Kidney tubule cell (primary cell): ENCODE measurements around the gene ADCK1.
"Not testable (repeated sequence)": the region's sequence is repeated elsewhere in the genome, so short reads cannot be mapped to it uniquely, and the experiment has no call there.

Experiments
- DNase-seq: peaks from one replicate; pipeline ENCODE4 v3.0.0-alpha.2; 2018; ENCODE audit warnings: low spot score

ADCK1 gene

DNA sequence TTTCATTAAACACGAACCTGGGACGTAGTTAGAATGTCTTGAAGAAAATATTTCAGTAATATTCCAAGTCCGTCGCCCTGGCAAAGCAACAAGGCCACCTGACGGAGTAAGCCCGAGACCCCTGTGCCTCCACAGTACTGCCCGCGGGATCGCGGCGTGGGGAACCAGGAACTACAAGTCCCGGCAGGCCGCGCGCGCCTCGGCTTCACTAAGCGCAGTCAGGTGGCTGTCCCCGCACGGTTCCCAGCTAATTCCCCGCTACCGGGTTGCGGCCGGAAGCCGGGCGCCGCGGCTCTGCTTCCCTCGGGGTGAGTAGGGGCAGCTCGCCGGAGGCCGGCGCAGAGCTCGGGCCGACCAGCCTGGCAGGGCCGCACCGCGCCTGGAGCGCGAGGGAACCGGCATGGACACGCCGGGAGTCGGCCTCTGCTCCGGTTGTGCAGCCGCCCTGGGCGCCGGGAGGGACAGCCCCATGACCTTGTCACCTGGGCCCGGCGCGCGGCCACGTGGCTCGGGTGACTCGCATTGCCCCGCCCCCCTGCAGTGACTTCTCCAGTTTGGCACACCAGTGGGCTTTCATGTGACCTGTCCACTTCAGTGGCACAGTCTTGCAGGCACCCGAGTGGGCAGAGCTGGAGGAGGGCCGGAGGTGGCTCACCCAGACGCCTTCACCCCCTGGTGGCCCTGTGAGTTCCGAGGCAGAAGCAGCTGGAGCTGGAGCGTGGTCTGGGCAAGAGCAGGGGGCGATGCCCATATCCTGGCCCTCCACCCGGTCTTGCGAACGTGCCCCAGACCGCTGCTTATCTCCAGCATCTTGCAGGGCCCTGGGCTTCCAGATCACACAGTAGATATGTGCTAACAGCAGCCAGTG lies at the start of gene ADCK1:
Gene ADCK1, plus strand, starts transcription at position 247 of the 868 bp plus-strand sequence. CDS start 18,870 bp downstream, outside the sequence.
- DNase-seq = peak; percentile 83

GRCh38 chr14:77752266-77752665 lies 47.6 kb upstream of the ADCK1 start:
- DNase-seq = no peak

- no peak for DNase-seq
Observed at GRCh38 chr14:77752799-77753516, 47.0 kb upstream of the ADCK1 start.

DNA sequence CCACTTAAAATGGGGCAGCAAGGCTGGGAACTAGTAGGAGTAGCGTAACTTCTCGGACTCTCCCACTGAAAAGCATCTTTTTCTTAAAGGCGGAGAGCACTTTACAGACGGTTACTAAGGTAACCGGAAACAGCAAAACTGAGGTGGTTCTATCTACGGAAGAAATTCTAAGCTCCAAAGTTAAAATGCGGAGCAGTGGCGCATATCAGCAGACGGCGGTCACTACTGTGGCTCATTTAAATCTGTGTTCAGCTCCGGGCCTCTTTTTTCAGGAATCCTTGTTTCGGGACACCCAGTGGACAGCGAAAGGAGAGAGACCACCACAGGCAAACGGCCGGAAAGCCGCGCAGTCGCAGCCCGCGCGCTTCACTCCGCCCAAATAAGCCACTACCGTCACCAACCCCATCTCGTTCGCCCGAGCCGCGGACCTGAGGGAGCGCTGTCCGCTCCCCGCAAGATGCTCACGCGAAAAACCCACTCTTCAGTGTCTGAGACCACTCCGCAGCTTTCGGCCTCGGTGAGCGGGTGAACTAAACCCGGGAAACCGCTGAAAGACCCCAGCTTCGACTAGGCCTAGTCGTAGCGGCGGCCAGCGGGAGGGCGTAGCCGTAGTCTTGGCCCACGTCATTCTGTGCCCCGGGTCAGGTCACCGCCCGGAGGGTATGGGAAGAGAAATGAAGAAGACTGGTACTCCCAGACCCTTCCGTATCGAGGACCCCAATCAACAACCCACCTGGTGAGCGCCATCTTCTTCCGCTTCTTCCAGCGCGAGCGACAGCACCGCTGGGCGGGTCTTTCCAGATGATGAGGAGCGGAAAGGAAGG lies 39.3 kb upstream of the ADCK1 start, which contains the start of gene SNW1:
Gene SNW1, minus strand, starts transcription at position 776 of the 824 bp plus-strand sequence. Its CDS starts 29 bp downstream, at position 747.
- peak; percentile 95 for DNase-seq

- DNase-seq = peak; percentile 40
Observed at GRCh38 chr14:77761205-77761931, 38.5 kb upstream of the ADCK1 start.

DNA sequence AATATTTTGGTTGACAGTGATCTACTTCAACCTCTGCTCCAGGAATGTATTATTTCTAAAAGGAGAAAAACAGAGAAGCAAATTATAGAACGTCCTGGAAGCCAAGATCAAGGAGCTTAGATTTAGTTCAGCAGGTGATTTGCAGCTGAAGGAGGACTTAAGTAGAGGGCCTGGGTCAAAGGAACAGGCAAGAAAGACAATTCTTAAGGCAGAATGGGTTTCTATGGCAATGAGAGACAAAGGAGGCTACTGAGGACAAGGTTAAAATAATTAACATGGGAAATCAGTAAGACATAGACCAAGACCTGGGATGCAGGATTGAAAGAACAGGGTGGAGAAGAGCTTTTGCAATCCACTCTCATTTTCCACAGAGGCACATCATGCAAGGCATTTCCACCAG lies 36.6 kb upstream of the ADCK1 start:
- DNase-seq = no peak

DNA sequence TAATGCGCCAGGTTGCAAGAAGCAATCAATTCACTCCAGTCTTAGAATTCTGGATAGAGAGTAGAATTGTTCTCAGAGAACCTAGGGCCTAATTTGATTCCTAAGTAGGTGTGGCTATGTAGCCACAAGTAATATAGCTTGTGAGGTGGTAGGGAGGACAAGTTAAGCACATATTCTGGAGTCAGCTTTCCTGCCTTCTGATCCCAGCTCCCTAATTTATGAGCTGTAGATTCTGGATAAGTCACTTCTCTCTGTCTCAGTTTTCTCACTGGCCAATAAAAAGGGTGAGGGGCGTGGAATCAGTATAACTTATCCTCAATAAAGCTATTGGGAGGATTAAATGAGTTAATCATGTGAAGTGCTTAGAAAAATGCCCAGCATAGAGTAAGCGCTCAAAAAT lies 35.9 kb upstream of the ADCK1 start:
- no peak for DNase-seq

DNA sequence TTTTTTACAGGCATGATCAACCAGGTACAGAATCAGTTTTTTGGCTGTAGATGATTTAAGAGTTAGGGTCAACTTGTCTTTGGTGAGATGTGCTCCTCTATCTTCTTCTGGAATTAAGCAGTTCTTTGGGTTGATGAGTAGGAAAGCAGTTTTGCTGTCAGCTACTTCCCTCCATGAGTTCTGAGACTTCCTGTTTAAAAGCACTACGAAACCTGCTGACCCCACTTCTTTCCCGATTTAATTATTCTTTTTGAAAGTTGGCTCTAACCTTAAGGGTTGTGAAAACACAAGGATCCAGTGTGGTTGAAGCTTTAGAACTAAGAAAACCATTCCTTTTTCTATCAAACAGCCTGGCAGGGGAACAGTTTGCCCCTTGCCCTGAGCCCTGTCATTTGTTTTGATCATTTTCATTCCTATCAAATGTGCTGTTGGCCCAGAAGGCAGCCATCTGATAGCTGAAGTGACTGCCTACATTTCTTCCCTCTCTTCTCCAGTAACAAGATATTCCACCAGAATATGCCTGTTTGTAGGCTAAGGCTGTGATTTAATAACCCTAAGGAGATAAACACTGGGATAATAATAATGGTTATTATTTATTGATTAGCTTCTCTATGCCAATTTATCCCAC lies 31.4 kb upstream of the ADCK1 start:
- DNase-seq = not testable (repeated sequence)

DNA sequence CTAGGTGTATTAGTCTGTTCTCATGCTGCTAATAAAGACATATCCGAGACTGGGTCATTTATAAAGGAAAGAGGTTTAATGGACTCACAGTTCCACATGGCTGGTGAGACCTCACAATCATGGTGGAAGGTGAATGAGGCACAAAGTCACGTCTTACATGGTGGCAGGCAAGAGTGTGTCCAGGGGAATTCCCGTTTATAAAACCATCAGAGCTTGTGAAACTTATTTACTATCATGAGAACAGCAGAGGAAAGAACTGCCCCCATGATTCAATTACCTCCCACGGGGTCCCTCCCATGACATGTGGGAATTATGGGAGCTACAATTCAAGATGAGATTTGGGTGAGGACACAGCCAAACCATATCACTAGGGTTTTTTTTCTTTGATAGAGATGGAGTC lies 25.9 kb upstream of the ADCK1 start:
- not testable (repeated sequence) for DNase-seq

- no peak for DNase-seq
Observed at GRCh38 chr14:77782202-77782601, 17.7 kb upstream of the ADCK1 start.

DNA sequence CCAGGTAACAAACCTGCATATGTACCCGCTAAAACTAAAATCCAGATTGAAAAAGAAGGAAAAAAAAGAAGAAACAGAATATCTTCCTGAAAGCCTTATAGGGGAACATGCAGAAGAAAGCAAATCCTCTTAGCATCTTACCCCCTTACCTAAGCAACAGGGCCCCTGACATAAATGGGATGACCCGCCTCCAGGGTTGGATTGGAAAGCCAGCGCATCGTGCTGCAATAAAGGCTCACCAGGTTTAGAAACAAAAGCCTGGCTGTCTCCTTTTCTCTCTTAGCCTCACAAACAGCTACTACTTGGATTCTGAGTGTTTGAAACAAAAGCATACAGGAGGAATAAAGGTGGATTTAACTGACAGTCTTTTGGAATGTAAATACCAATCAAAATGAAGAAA lies 13.8 kb upstream of the ADCK1 start:
- no peak for DNase-seq

DNA sequence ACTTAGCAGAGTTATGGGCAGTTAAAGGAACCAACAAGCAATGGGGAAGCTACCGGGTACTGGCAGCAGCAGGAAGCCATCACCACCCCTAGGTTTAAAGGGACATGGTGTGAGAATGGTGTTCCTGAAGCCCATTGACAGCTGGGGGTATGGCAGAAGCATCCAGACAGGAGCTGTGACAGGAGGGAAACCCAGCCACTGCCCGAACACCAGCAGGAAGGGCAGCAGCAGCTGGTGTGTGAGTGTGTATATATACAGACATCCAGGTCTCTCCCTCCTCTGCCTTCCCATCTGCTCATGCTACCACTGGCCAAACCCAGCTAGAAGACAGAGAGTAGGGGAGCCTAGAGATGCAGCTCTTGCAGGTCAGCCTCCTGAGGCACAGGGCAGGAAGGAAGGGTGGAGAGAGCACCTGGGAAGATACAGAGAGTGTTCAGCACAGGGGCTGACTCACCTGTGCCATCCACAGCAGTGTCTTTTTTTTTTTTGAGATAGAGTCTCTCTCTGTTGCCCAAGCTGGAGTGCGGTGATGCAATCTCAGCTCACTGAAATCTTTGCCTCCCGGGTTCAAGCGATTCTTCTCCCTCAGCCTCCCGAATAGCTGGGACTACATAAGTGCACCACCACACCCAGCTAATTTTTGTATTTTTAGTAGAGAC lies 9.2 kb upstream of the ADCK1 start:
- DNase-seq = no peak

DNA sequence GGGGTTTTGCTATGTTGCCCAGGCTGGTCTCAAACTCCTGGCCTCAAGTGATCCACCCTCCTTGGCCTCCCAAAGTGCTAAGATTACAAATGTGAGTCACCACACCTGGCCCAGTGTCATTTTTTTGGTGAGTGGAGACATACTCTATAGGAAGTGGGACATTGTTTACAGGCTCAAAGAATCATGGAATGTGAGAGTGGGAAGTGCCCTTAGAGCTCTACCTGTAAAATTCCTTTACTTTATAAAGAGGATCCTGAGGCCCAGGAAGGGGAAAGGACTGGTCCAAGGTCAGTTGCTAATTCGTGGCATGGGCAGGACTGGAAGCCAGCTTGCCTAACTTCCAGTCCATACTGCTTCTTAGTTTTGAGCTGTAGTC lies 8.7 kb upstream of the ADCK1 start:
- DNase-seq = no peak

DNA sequence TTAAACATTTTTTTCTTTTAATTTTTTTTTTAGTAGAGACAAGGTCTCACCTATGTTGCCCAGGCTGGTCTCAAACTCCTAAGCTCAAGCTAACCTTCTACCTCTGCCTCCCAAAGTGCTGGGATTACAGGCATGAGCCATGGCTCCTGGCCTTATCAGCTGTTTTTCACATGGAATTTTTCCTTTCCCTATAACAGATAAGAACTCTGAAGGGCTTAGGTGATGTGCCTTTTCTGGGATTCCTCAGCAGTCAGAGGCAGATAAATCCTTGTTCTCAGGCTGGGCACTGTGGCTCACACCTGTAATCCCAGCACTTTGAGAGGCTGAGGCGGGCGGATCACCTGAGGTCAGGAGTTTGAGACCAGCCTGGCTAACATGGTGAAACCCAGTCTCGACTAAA lies 6.7 kb upstream of the ADCK1 start:
- not testable (repeated sequence) for DNase-seq

DNA sequence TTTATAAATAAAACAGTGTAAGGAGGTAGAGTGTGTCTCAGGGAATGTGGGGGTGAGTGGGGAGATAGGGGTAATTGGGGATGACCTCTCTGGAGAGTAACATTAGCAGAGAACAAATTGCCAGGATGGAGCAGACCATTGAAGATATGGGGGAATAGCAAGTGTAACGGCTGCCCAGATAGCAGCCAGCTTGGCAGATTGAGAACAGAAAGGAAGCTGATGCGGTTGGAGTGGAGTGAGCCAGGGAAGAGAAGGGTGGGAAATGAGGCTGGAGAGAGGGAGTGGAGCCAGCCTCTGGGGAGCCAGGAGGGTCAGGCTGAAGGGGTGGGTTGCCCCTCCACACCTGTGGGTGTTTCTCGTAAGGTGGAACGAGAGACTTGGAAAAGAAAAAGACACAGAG lies 5.6 kb upstream of the ADCK1 start:
- DNase-seq = no peak

GRCh38 chr14:77799456-77799855 lies 453 bp upstream of the ADCK1 start:
- DNase-seq = not testable (repeated sequence)

- DNase-seq = no peak
Observed at GRCh38 chr14:77800814-77801213, 905 bp downstream of the ADCK1 start.

DNA sequence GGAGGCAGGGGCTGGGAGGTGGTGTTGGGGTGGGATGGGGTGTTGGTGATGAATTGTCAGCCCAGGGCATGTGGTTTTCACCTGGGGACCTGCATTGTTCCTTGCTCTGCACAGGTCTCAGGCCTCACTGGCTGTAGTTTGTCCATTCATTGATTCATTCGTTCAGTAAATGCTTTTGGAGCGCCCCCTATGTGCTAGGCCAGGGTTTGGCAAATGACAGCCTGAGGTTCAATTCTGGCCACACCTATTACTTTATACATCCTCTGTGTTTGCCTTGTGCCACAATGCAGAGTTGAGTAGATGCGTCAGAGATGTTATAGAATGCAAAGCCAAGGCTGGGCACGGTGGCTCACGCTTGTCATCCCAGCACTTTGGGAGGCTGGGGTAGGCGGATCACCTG lies 4.7 kb downstream of the ADCK1 start:
- peak; percentile 13 for DNase-seq

DNA sequence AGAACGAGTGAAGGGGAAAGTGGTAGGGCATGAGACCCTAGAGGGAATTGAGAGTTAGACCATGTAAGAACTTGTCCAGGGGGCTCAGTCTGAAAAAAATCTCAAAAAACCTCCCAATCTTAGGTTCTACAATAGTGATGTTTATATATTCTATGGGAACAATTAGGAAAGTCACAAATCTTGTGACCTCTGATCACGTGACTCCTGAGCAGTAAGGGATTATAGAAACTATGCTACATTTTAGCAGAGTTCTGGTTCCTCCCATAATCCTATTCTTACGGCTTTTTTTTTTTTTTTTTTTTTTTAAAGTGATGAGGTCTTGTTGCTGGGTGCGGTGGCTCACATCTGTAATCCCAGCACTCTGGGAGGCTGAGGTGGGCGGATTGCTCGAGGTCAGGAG lies 5.8 kb downstream of the ADCK1 start:
- no peak for DNase-seq

- DNase-seq = no peak
Observed at GRCh38 chr14:77808250-77808649, 8.3 kb downstream of the ADCK1 start.

GRCh38 chr14:77809011-77809410 lies 9.1 kb downstream of the ADCK1 start:
- no peak for DNase-seq
